ENCODE measurements around the gene B4GALNT3.

The B4GALNT3 gene

GRCh38 chr12:592024-592505, 132.3 kb downstream of the B4GALNT3 start:
- Histone ChIP-seq H3K9ac (ENCODE audit: low read length) (no peak overlapping the region), H3F3A (ENCODE audit: insufficient read depth, low read length) (no peaks in the 10 kb centered on the region), H3K4me1 (ENCODE audit: insufficient read depth, low read length, severe bottlenecking) (peaks cover 15% of the 10 kb centered on the region), H2AFZ (ENCODE audit: low read length) (no peak overlapping the region), H3K79me2 (ENCODE audit: insufficient read depth, low read length) (no peaks in the 10 kb centered on the region), H3K9me3 (ENCODE audit: low read length) (peaks cover 10% of the 10 kb centered on the region; the same call in 1 of the 2 replicates), H3K27ac (ENCODE audit: low read depth, low read length, poor library complexity, severe bottlenecking) (no peak overlapping the region), H3K9me2 (ENCODE audit: low read depth, low read length) (no peaks in the 10 kb centered on the region), H3K4me3 (ENCODE audit: low read depth, low read length, poor library complexity, severe bottlenecking) (no peak overlapping the region), H3K36me3 (ENCODE audit: insufficient read depth, low read length) (peaks cover 27% of the 10 kb centered on the region), H3K4me2 (ENCODE audit: low read length) (no peak overlapping the region), H3K27me3 (ENCODE audit: insufficient read depth, low read length) (no peaks in the 10 kb centered on the region), H4K20me1 (ENCODE audit: insufficient read depth, low read length) (no peaks in the 10 kb centered on the region)
- no peak for TF ChIP-seq EZH2 (IDR thresholded peaks at IDR 0.05; ENCODE audit: borderline replicate concordance, low read length)
- TF ChIP-seq, protein P1, sequence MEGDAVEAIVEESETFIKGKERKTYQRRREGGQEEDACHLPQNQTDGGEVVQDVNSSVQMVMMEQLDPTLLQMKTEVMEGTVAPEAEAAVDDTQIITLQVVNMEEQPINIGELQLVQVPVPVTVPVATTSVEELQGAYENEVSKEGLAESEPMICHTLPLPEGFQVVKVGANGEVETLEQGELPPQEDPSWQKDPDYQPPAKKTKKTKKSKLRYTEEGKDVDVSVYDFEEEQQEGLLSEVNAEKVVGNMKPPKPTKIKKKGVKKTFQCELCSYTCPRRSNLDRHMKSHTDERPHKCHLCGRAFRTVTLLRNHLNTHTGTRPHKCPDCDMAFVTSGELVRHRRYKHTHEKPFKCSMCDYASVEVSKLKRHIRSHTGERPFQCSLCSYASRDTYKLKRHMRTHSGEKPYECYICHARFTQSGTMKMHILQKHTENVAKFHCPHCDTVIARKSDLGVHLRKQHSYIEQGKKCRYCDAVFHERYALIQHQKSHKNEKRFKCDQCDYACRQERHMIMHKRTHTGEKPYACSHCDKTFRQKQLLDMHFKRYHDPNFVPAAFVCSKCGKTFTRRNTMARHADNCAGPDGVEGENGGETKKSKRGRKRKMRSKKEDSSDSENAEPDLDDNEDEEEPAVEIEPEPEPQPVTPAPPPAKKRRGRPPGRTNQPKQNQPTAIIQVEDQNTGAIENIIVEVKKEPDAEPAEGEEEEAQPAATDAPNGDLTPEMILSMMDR (IDR thresholded peaks at IDR 0.05; ENCODE audit: low read length): no peak

DNA sequence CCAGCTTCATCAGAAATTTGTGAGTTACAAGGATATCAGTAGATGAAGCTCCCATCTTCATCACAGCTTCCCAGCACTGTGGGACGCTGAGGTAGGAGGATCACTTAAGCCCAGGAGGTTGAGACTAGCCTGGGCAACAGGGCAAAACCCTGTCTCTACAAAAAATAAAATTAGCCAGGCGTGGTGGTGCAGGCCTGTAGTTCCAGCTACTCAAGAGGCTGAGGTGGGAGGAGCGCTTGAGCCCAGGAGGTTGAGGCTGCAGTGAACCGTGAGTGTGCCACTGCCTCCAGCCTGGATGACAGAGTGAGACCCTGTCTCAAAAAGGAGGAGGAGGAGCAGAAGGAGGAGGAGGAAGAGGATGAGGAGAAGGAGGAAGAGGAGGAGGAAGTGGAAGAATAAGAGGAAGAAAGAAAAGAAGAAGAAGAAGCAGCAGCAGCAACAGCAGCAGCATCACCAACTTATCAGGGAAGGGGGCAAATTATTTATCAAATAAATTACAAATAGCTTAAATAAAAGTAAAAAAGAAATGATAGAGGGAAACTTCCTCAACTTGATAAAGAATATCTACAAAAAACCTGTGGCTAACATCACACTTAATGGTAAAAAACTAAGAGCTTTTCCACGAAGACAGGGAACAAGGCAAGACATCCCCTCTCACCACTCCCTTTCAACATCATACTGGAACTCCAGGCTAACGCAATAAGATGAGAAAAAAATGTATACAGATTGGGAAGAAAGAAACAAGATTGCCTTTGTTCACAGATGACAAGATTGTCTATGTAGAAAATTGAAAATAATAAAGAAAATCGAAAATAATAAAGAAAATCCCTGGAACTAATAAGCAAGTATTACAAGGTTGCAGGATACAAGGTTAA, 133.9 kb downstream of the B4GALNT3 start:
- H3K4me1 ChIP-seq (ENCODE audit: insufficient read depth, low read length, severe bottlenecking): peaks cover 15% of the 10 kb centered on the region
- H3K79me2 ChIP-seq (ENCODE audit: insufficient read depth, low read length): no peaks in the 10 kb centered on the region
- H3K27me3 ChIP-seq (ENCODE audit: insufficient read depth, low read length): no peaks in the 10 kb centered on the region
- H3K4me2 ChIP-seq (ENCODE audit: low read length): no peak overlapping the region
- TF ChIP-seq, protein P1 (IDR thresholded peaks at IDR 0.05; ENCODE audit: low read length): no peak
- no peak for TF ChIP-seq EZH2 (IDR thresholded peaks at IDR 0.05; ENCODE audit: borderline replicate concordance, low read length)
- peaks cover 7% of the 10 kb centered on the region; the same call in 1 of the 2 replicates for H3K9me3 ChIP-seq (ENCODE audit: low read length)
- no peak overlapping the region; the same call in 1 of the 2 replicates for H3K9ac ChIP-seq (ENCODE audit: low read length)
- H3K27ac ChIP-seq (ENCODE audit: low read depth, low read length, poor library complexity, severe bottlenecking): no peak overlapping the region
- H3F3A ChIP-seq (ENCODE audit: insufficient read depth, low read length): no peaks in the 10 kb centered on the region
- no peaks in the 10 kb centered on the region for H3K9me2 ChIP-seq (ENCODE audit: low read depth, low read length)
- peaks cover 33% of the 10 kb centered on the region for H3K36me3 ChIP-seq (ENCODE audit: insufficient read depth, low read length)
- no peak overlapping the region for H2AFZ ChIP-seq (ENCODE audit: low read length)
- H3K4me3 ChIP-seq (ENCODE audit: low read depth, low read length, poor library complexity, severe bottlenecking): no peak overlapping the region
- no peaks in the 10 kb centered on the region for H4K20me1 ChIP-seq (ENCODE audit: insufficient read depth, low read length)

DNA sequence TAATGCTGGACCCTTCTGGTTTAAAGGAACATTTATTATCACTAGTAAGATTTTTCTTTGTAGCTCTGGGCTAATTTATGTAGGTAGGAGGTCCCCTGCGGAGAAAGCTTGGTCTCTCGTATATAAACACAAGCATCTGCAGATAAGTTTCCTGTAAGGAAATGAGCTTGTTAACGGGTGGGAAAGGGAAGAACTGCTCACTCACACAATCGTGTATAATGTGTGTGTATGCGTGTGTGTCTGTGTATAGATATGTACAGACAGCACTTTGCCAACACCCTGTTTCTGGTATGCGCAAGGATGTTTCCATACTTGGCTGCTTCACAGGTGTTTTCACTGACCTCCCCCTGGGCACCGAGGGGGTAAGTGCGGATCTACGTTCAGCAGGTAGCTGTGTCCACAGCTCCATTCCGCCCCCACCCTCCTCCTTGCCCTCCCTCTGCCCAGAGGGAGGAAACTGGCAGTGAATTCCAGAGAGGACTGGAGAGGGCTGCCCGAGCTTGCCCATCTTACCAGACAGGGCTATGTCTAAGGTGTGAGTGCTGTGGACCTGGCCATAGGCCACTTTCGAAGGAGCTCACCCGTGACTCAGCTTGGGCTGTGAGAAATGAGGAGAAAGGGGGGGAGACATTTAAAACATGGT, 138.3 kb downstream of the B4GALNT3 start:
- Histone ChIP-seq H3K27ac (ENCODE audit: low read depth, low read length, poor library complexity, severe bottlenecking) (no peak overlapping the region), H2AFZ (ENCODE audit: low read length) (no peak overlapping the region), H3K4me3 (ENCODE audit: low read depth, low read length, poor library complexity, severe bottlenecking) (no peak overlapping the region), H4K20me1 (ENCODE audit: insufficient read depth, low read length) (no peaks in the 10 kb centered on the region), H3K4me2 (ENCODE audit: low read length) (no peak overlapping the region), H3K36me3 (ENCODE audit: insufficient read depth, low read length) (peaks cover 41% of the 10 kb centered on the region), H3K79me2 (ENCODE audit: insufficient read depth, low read length) (no peaks in the 10 kb centered on the region), H3K9ac (ENCODE audit: low read length) (no peak overlapping the region), H3K9me3 (ENCODE audit: low read length) (0 out of 2 replicates have a peak, but pooled peaks cover 3% of the 10 kb centered on the region), H3K27me3 (ENCODE audit: insufficient read depth, low read length) (no peaks in the 10 kb centered on the region), H3K4me1 (ENCODE audit: insufficient read depth, low read length, severe bottlenecking) (peaks cover 8% of the 10 kb centered on the region), H3K9me2 (ENCODE audit: low read depth, low read length) (no peaks in the 10 kb centered on the region), H3F3A (ENCODE audit: insufficient read depth, low read length) (no peaks in the 10 kb centered on the region)
- TF ChIP-seq, protein P1 (IDR thresholded peaks at IDR 0.05; ENCODE audit: low read length): no peak
- no peak for TF ChIP-seq EZH2 (IDR thresholded peaks at IDR 0.05; ENCODE audit: borderline replicate concordance, low read length)

Data from OCI-LY1 (cell line).